Measurements from ENCODE around the gene B3GNT9. TPM values are rescaled to one million over a fixed set of nuclear protein-coding genes. Genes with fewer than 3 reads are reported as not detected.

B3GNT9 gene
- total RNA-seq, 1 experiment from 2014 or later, result 3.8 TPM

- TF ChIP-seq YY1 (IDR thresholded peaks at IDR 0.05; ENCODE audit: extremely low read depth, insufficient replicate concordance, low read depth, low read length), result no peak
- peak; percentile 52; the same call in 1 of the 2 replicates for TF ChIP-seq ZFX (IDR thresholded peaks at IDR 0.05)
- TF ChIP-seq POLR2AphosphoS5 (IDR thresholded peaks at IDR 0.05; ENCODE audit: low read depth, low read length), result peak; percentile 6; the same call in 1 of the 2 replicates
- peak; percentile 70 for TF ChIP-seq EGR1 (IDR thresholded peaks at IDR 0.05; ENCODE audit: low read depth)
- Histone ChIP-seq H2AFZ (ENCODE audit: low read depth, low read length, poor library complexity, severe bottlenecking) (no peak overlapping the region), H3K9me3 (ENCODE audit: control insufficient read depth in 1 of 2, insufficient read depth in 1 of 2, low read depth in 1 of 2, low read length in 2 of 2) (no peaks in the 10 kb centered on the region), H3K36me3 (ENCODE audit: control insufficient read depth in 1 of 2, insufficient read depth in 2 of 2, low read length in 2 of 2) (peaks cover 16 to 24% of the 10 kb centered on the region in 2 experiments; a peak in 3 of 4 replicates), H4K20me1 (ENCODE audit: insufficient read depth) (no peaks in the 10 kb centered on the region), H3K27ac (ENCODE audit: low read depth, low read length) (peak overlapping the region; percentile 66), H3K79me2 (ENCODE audit: insufficient read depth, low read length) (no peaks in the 10 kb centered on the region), H3K9me2 (ENCODE audit: insufficient read depth) (no peaks in the 10 kb centered on the region), H3K9ac (ENCODE audit: low read length) (peak overlapping the region; percentile 67), H3K27me3 (ENCODE audit: insufficient read depth, low read length) (no peaks in the 10 kb centered on the region), H3K4me2 (ENCODE audit: low read length) (peak overlapping the region; percentile 83), H3K4me3 (replicated peaks in 1 of 2; ENCODE audit: low read depth in 1 of 2, low read length in 2 of 2) (peak overlapping the region; percentile 39 to 61), H3K4me1 (ENCODE audit: control insufficient read depth in 1 of 2, insufficient read depth in 2 of 2, low read length in 2 of 2) (peaks cover 3 to 21% of the 10 kb centered on the region in 2 experiments; a peak in 3 of 4 replicates)
- POLR2A ChIA-PET, result interaction anchor here (0.7 to 0.8 kb wide), 2 partner anchors 9 to 251 kb away, joined by 3 to 4 read pairs; no protein-coding TSS in a partner anchor
- intact Hi-C loops (cut with micrococcal nuclease), result no loop called here
- no peak for DNase-seq (ENCODE audit: low read depth, low spot score)
- peak; percentile 63 for ATAC-seq
- BruUV-seq (replicated peaks), result no TSS peak
- CTCF ChIA-PET, result interaction anchor here (0.5 to 5.8 kb wide), 5 partner anchors 10 to 189 kb away, joined by 3 to 79 read pairs (median 3); partner anchors contain the start of genes CES3, FBXL8 and TRADD
- RAD21 ChIA-PET (ENCODE audit: low non-redundant PET in 1 of 2, low total read pairs in 2 of 2, uncharacterized antibody in 2 of 2, unreplicated experiment in 2 of 2), result interaction anchor here (0.6 to 1.1 kb wide), 3 partner anchors 21 to 132 kb away, joined by 3 to 4 read pairs (median 3); no protein-coding TSS in a partner anchor
Observed at GRCh38 chr16:67150047-67150832, 558 bp downstream of the B3GNT9 start.

GRCh38 chr16:67149276-67150046 is 1.3 kb downstream of the B3GNT9 start:
- Histone ChIP-seq H3K4me3 (replicated peaks in 1 of 2; ENCODE audit: low read depth in 1 of 2, low read length in 2 of 2) (no peak overlapping the region), H3K79me2 (ENCODE audit: insufficient read depth, low read length) (no peaks in the 10 kb centered on the region), H3K4me1 (ENCODE audit: control insufficient read depth in 1 of 2, insufficient read depth in 2 of 2, low read length in 2 of 2) (peaks cover 3 to 18% of the 10 kb centered on the region in 2 experiments; a peak in 3 of 4 replicates), H4K20me1 (ENCODE audit: insufficient read depth) (no peaks in the 10 kb centered on the region), H3K9me2 (ENCODE audit: insufficient read depth) (no peaks in the 10 kb centered on the region), H3K9me3 (ENCODE audit: control insufficient read depth in 1 of 2, insufficient read depth in 1 of 2, low read depth in 1 of 2, low read length in 2 of 2) (no peaks in the 10 kb centered on the region), H3K4me2 (ENCODE audit: low read length) (no peak overlapping the region), H3K9ac (ENCODE audit: low read length) (no peak overlapping the region), H3K36me3 (ENCODE audit: control insufficient read depth in 1 of 2, insufficient read depth in 2 of 2, low read length in 2 of 2) (peaks cover 16 to 26% of the 10 kb centered on the region in 2 experiments; a peak in 3 of 4 replicates), H2AFZ (ENCODE audit: low read depth, low read length, poor library complexity, severe bottlenecking) (no peak overlapping the region), H3K27ac (ENCODE audit: low read depth, low read length) (peak overlapping the region; percentile 66; the same call in 1 of the 2 replicates), H3K27me3 (ENCODE audit: insufficient read depth, low read length) (no peaks in the 10 kb centered on the region)
- DNase-seq (ENCODE audit: low read depth, low spot score) (no peak), ATAC-seq (no peak)
- intact Hi-C loops (cut with micrococcal nuclease), result no loop called here
- no TSS peak for BruUV-seq (replicated peaks)
- ChIA-PET RAD21 (ENCODE audit: low non-redundant PET in 1 of 2, low total read pairs in 2 of 2, uncharacterized antibody in 2 of 2, unreplicated experiment in 2 of 2) (interaction anchor here in 1 of 2 experiments (1.1 kb wide), 1 partner anchor 131 kb away, joined by 4 read pairs; no protein-coding TSS in a partner anchor), POLR2A (no interaction called here), CTCF (interaction anchor here (0.5 kb wide), 1 partner anchor 29 kb away, joined by 4 read pairs; no protein-coding TSS in a partner anchor)
- TF ChIP-seq RAD21 (IDR thresholded peaks at IDR 0.05; ENCODE audit: low read depth) (no peak), JUND (IDR thresholded peaks at IDR 0.05) (no peak), SP1 (IDR thresholded peaks at IDR 0.05; ENCODE audit: low read depth) (no peak), ATF3 (IDR thresholded peaks at IDR 0.05) (no peak), CBX3 (IDR thresholded peaks at IDR 0.05; ENCODE audit: low read depth) (no peak), EGR1 (IDR thresholded peaks at IDR 0.05; ENCODE audit: low read depth) (no peak), YY1 (IDR thresholded peaks at IDR 0.05; ENCODE audit: extremely low read depth, insufficient replicate concordance, low read depth, low read length) (no peak), ZBTB33 (IDR thresholded peaks at IDR 0.05; ENCODE audit: extremely low read depth, insufficient replicate concordance, low read length) (no peak), POLR2A (IDR thresholded peaks at IDR 0.05; ENCODE audit: borderline replicate concordance, extremely low read depth, insufficient read depth, insufficient read length) (no peak)

Data from HCT116 (cell line).